Motor neuron (in vitro differentiated cells): ENCODE data around the gene CYB561. TPM values are rescaled to one million over a fixed set of nuclear protein-coding genes. Genes with fewer than 3 reads are reported as not detected.
A peak's percentile ranks its signal among the peaks of the same experiment; 100 is the strongest.

Experiments
- ATAC-seq, 8 experiments: fragments of 200-7000 bp; cut with Tn5 transposase; replicated peaks in 6 of 8; 2 replicates each; pipeline ENCODE4 v1.8.0; 2021; ENCODE audit warnings: mild to moderate bottlenecking in 8 of 8, moderate library complexity in 8 of 8
- H3K27ac ChIP-seq, 2 donors: fragments of 250-450 bp; sonication (Bioruptor Pico); 2 replicates each; pipeline ENCODE4 v1.9.0; 2021; ENCODE audit warnings: antibody characterized with exemption in 2 of 2, mild to moderate bottlenecking in 2 of 2, moderate library complexity in 1 of 2
- H3K4me1 ChIP-seq, 2 donors: fragments of 250-450 bp; sonication (Bioruptor Pico); replicated peaks in 1 of 2; 2 replicates each; pipeline ENCODE4 v1.6.1; 2021; ENCODE audit warnings: antibody characterized with exemption in 2 of 2, mild to moderate bottlenecking in 2 of 2, moderate library complexity in 1 of 2
- H3K4me3 ChIP-seq, 5 donors: fragments of 250-450 bp; sonication (Bioruptor Pico); 2 replicates each; pipeline ENCODE4 v1.9.0; 2021; ENCODE audit warnings: antibody characterized with exemption in 5 of 5, mild to moderate bottlenecking in 5 of 5, moderate library complexity in 4 of 5
- WGBS, 10 experiments: fragments of 450-650 bp; shearing (Covaris generic); methylation state at CpG; one replicate each; pipeline ENCODE4 v1.0.0; 2022; 5-methylcytosine and 5-hydroxymethylcytosine counted together
- in situ Hi-C, 9 experiments: fragments of 400-800 bp; cut with MboI; loops; one replicate each; pipeline ENCODE4 v1.15.0; 2021; ENCODE audit warnings: low sequenced_read_pairs in 9 of 9, low pct_unique_long_range_greater_than_20kb in 2 of 9; ENCODE audit not compliant: unreplicated experiment in 9 of 9
- total RNA-seq, 8 experiments: library from RNA; unstranded; fragments of 300-600 nt; gene quantifications; 2 replicates each; pipeline versions ENCODE4 v1.2.3 to v1.2.4, GENCODE V29; 2022

Gene CYB561
- total RNA-seq, 8 experiments from 2014 or later, result 4.7 to 45.4 (median 6.6) TPM

- WGBS, 10 experiments, result 52 to 97% (median 85%) methylated on average over 1 to 7 of the region's 7 CpGs
- Histone ChIP-seq H3K4me1 (no peaks in the 10 kb centered on the region), H3K27ac (no peak overlapping the region), H3K4me3 (no peak overlapping the region)
- in situ Hi-C loops, result loop anchor here in 7 of 9 experiments (25.0 kb wide), 4 partner anchors 321 to 721 kb away; no protein-coding TSS in a partner anchor
- no peak for ATAC-seq
These were observed 38.3 kb downstream of the CYB561 start for GRCh38 chr17:63407741-63408330.

- in situ Hi-C loops, result loop anchor here in 7 of 9 experiments (25.0 kb wide), 4 partner anchors 320 to 720 kb away; no protein-coding TSS in a partner anchor
- WGBS, 10 experiments, result 0 to 83% (median 14%) methylated on average over 1 to 4 of the region's 4 CpGs; no CpG with 5 or more reads in 1 of the 10 experiments
- H3K4me1 ChIP-seq, result peaks cover 4 to 6% of the 10 kb centered on the region in 2 donors
- H3K27ac ChIP-seq, result no peak overlapping the region
- ATAC-seq, result peak; percentile 64 to 93 (median 84)
- H3K4me3 ChIP-seq, result no peak overlapping the region
These were observed 39.3 kb downstream of the CYB561 start for GRCh38 chr17:63406689-63407330.

GRCh38 chr17:63405741-63406261 is 40.3 kb downstream of the CYB561 start:
- peak; percentile 14 to 63 (median 42) for ATAC-seq
- Histone ChIP-seq H3K4me1 (peaks cover 4 to 6% of the 10 kb centered on the region in 2 donors), H3K27ac (no peak overlapping the region), H3K4me3 (no peak overlapping the region)
- 39 to 100% (median 80%) methylated on average over 1 to 6 of the region's 6 CpGs; no CpG with 5 or more reads in 1 of the 10 experiments for WGBS, 10 experiments
- in situ Hi-C loops, result loop anchor here in 7 of 9 experiments (25.0 kb wide), 4 partner anchors 318 to 718 kb away; no protein-coding TSS in a partner anchor

GRCh38 chr17:63405020-63405419 is 41.1 kb downstream of the CYB561 start:
- Histone ChIP-seq H3K4me3 (no peak overlapping the region), H3K27ac (no peak overlapping the region), H3K4me1 (peaks cover 4 to 6% of the 10 kb centered on the region in 2 donors)
- in situ Hi-C loops, result loop anchor here in 7 of 9 experiments (25.0 kb wide), 4 partner anchors 318 to 718 kb away; no protein-coding TSS in a partner anchor
- ATAC-seq, result no peak
- WGBS, 10 experiments, result 84 to 100% (median 100%) methylated on average over 1 to 9 of the region's 9 CpGs; no CpG with 5 or more reads in 1 of the 10 experiments

- Histone ChIP-seq H3K4me1 (peaks cover 6 to 12% of the 10 kb centered on the region in 2 donors), H3K27ac (no peak overlapping the region), H3K4me3 (no peak overlapping the region)
- 80 to 100% (median 92%) methylated on average over 1 to 4 of the region's 5 CpGs; no CpG with 5 or more reads in 1 of the 10 experiments for WGBS, 10 experiments
- ATAC-seq, result no peak
- in situ Hi-C loops, result loop anchor here in 7 of 9 experiments (25.0 kb wide), 4 partner anchors 315 to 715 kb away; no protein-coding TSS in a partner anchor
These were observed 43.5 kb downstream of the CYB561 start for GRCh38 chr17:63402431-63403212.

- 0 to 82% (median 62%) methylated on average over 1 to 4 of the region's 4 CpGs for WGBS, 10 experiments
- H3K27ac ChIP-seq, result no peak overlapping the region
- peaks cover 6 to 12% of the 10 kb centered on the region in 2 donors for H3K4me1 ChIP-seq
- peak in 7 of 8 experiments; percentile 34 to 96 (median 94) for ATAC-seq
- in situ Hi-C loops, result loop anchor here in 7 of 9 experiments (25.0 kb wide), 4 partner anchors 313 to 713 kb away; no protein-coding TSS in a partner anchor
- no peak overlapping the region for H3K4me3 ChIP-seq
These were observed 46.2 kb downstream of the CYB561 start for GRCh38 chr17:63399856-63400255.

GRCh38 chr17:63399316-63399715 is 46.8 kb downstream of the CYB561 start:
- WGBS, 10 experiments, result 13 to 87% (median 74%) methylated on average over 1 to 3 of the region's 3 CpGs; no CpG with 5 or more reads in 2 of the 10 experiments
- ATAC-seq, result peak in 2 of 8 experiments; percentile 2 to 4
- no peak overlapping the region for H3K27ac ChIP-seq
- peaks cover 6 to 12% of the 10 kb centered on the region in 2 donors for H3K4me1 ChIP-seq
- H3K4me3 ChIP-seq, result no peak overlapping the region
- in situ Hi-C loops, result no loop called here

- ATAC-seq, result no peak
- Histone ChIP-seq H3K27ac (no peak overlapping the region), H3K4me1 (peaks cover 6 to 12% of the 10 kb centered on the region in 2 donors), H3K4me3 (no peak overlapping the region)
- in situ Hi-C loops, result no loop called here
- 33 to 100% (median 80%) methylated on average over 1 to 4 of the region's 4 CpGs; no CpG with 5 or more reads in 1 of the 10 experiments for WGBS, 10 experiments
These were observed 47.4 kb downstream of the CYB561 start for GRCh38 chr17:63398680-63399079.

GRCh38 chr17:63395075-63395805 is 50.9 kb downstream of the CYB561 start:
- no peak overlapping the region for H3K4me3 ChIP-seq
- peaks cover 0 to 8% of the 10 kb centered on the region in 2 donors for H3K4me1 ChIP-seq
- H3K27ac ChIP-seq, result no peak overlapping the region
- WGBS, 10 experiments, result 34 to 92% (median 86%) methylated on average over 2 to 4 of the region's 6 CpGs; no CpG with 5 or more reads in 2 of the 10 experiments
- ATAC-seq, result no peak
- in situ Hi-C loops, result no loop called here

GRCh38 chr17:63390090-63390489 is 56.0 kb downstream of the CYB561 start:
- Histone ChIP-seq H3K4me1 (no peaks in the 10 kb centered on the region), H3K27ac (no peak overlapping the region), H3K4me3 (no peak overlapping the region)
- in situ Hi-C loops, result no loop called here
- no peak for ATAC-seq
- 71 to 100% (median 100%) methylated on average over 1 to 5 of the region's 5 CpGs; no CpG with 5 or more reads in 1 of the 10 experiments for WGBS, 10 experiments

- no peak overlapping the region for H3K4me3 ChIP-seq
- H3K27ac ChIP-seq, result no peak overlapping the region
- ATAC-seq, result peak in 1 of 8 experiments; percentile 40
- H3K4me1 ChIP-seq, result no peaks in the 10 kb centered on the region
- in situ Hi-C loops, result no loop called here
- WGBS, 10 experiments, result 60 to 100% (median 98%) methylated on average over 1 to 4 of the region's 4 CpGs
These were observed 58.3 kb downstream of the CYB561 start for GRCh38 chr17:63387656-63388340.
